ACC112 (cell line): ENCODE measurements around the gene TNIK.

Experiments used
- H2AFZ ChIP-seq: fragments of 200-600 bp; sonication (generic); one replicate; pipeline ENCODE4 v1.6.0; 2017; ENCODE audit warnings: antibody characterized with exemption, low read length; ENCODE audit not compliant: unreplicated experiment
- H3K27ac ChIP-seq: fragments of 200-600 bp; sonication (generic); 2 replicates; pipeline ENCODE4 v1.5.1; 2014; ENCODE audit warnings: low read depth, mild to moderate bottlenecking, antibody characterized with exemption, low read length, moderate library complexity
- H3K27me3 ChIP-seq: fragments of 200-600 bp; sonication (generic); 2 replicates; pipeline ENCODE4 v1.6.1; 2014; ENCODE audit warnings: mild to moderate bottlenecking, antibody characterized with exemption, low read length, moderate library complexity, mixed read lengths; ENCODE audit not compliant: insufficient read depth
- H3K36me3 ChIP-seq: fragments of 200-600 bp; sonication (generic); 2 replicates; pipeline ENCODE4 v1.6.1; 2016; ENCODE audit warnings: mild to moderate bottlenecking, antibody characterized with exemption, low read length, moderate library complexity, mixed read lengths; ENCODE audit not compliant: insufficient read depth
- H3K4me1 ChIP-seq: fragments of 200-600 bp; sonication (generic); one replicate; pipeline ENCODE4 v1.6.1; 2016; ENCODE audit warnings: low read length, mixed read lengths; ENCODE audit not compliant: insufficient read depth, unreplicated experiment, control insufficient read depth
- H3K4me3 ChIP-seq: fragments of 200-600 bp; sonication (generic); 2 replicates; pipeline ENCODE4 v1.5.1; 2014; ENCODE audit warnings: mild to moderate bottlenecking, low read depth, low read length
- H3K79me2 ChIP-seq: fragments of 200-600 bp; sonication (generic); one replicate; pipeline ENCODE4 v1.6.0; 2016; ENCODE audit warnings: low read length; ENCODE audit not compliant: control insufficient read depth, unreplicated experiment, insufficient read depth

TNIK gene

GRCh38 chr3:171145798-171146197 lies 314.4 kb downstream of the TNIK start:
- Histone ChIP-seq H3K27ac (no peak overlapping the region), H3K79me2 (no peaks in the 10 kb centered on the region), H3K4me3 (no peak overlapping the region), H3K36me3 (no peaks in the 10 kb centered on the region), H3K4me1 (no peaks in the 10 kb centered on the region), H3K27me3 (no peaks in the 10 kb centered on the region), H2AFZ (no peak overlapping the region)

- H3K27me3 ChIP-seq, result no peaks in the 10 kb centered on the region
- H3K4me1 ChIP-seq, result no peaks in the 10 kb centered on the region
- H3K36me3 ChIP-seq, result no peaks in the 10 kb centered on the region
- H2AFZ ChIP-seq, result no peak overlapping the region
- no peak overlapping the region for H3K4me3 ChIP-seq
- no peak overlapping the region for H3K27ac ChIP-seq
- no peaks in the 10 kb centered on the region for H3K79me2 ChIP-seq
Measured at GRCh38 chr3:171142985-171143384, 317.2 kb downstream of the TNIK start.

- H2AFZ ChIP-seq, result no peak overlapping the region
- no peaks in the 10 kb centered on the region for H3K27me3 ChIP-seq
- no peak overlapping the region for H3K27ac ChIP-seq
- no peaks in the 10 kb centered on the region for H3K79me2 ChIP-seq
- H3K36me3 ChIP-seq, result no peaks in the 10 kb centered on the region
- no peak overlapping the region for H3K4me3 ChIP-seq
- peaks cover 6% of the 10 kb centered on the region for H3K4me1 ChIP-seq
Measured at GRCh38 chr3:171140246-171140645, 320.0 kb downstream of the TNIK start.

GRCh38 chr3:171138027-171138426 lies 322.2 kb downstream of the TNIK start:
- peaks cover 29% of the 10 kb centered on the region for H3K4me1 ChIP-seq
- no peak overlapping the region for H3K27ac ChIP-seq
- H3K36me3 ChIP-seq, result no peaks in the 10 kb centered on the region
- no peak overlapping the region for H3K4me3 ChIP-seq
- H3K79me2 ChIP-seq, result no peaks in the 10 kb centered on the region
- no peaks in the 10 kb centered on the region for H3K27me3 ChIP-seq
- no peak overlapping the region for H2AFZ ChIP-seq

GRCh38 chr3:171135549-171135948 lies 324.7 kb downstream of the TNIK start:
- H3K36me3 ChIP-seq, result no peaks in the 10 kb centered on the region
- no peak overlapping the region for H2AFZ ChIP-seq
- no peaks in the 10 kb centered on the region for H3K27me3 ChIP-seq

GRCh38 chr3:171133796-171134569 lies 326.2 kb downstream of the TNIK start:
- peak overlapping the region; percentile 71 for H3K27ac ChIP-seq
- H3K36me3 ChIP-seq, result no peaks in the 10 kb centered on the region
- H2AFZ ChIP-seq, result no peak overlapping the region
- no peaks in the 10 kb centered on the region for H3K27me3 ChIP-seq
- H3K79me2 ChIP-seq, result no peaks in the 10 kb centered on the region
- H3K4me1 ChIP-seq, result peaks cover 58% of the 10 kb centered on the region
- no peak overlapping the region for H3K4me3 ChIP-seq

More at GRCh38 chr3:171135549-171135948, 324.7 kb downstream of the TNIK start:
- Histone ChIP-seq H3K4me3 (no peak overlapping the region), H3K4me1 (peaks cover 43% of the 10 kb centered on the region), H3K79me2 (no peaks in the 10 kb centered on the region), H3K27ac (peak overlapping the region; percentile 9; the same call in 1 of the 2 replicates)

GRCh38 chr3:171133337-171133736 lies 326.9 kb downstream of the TNIK start:
- Histone ChIP-seq H3K4me3 (no peak overlapping the region), H3K36me3 (no peaks in the 10 kb centered on the region), H3K27me3 (no peaks in the 10 kb centered on the region), H2AFZ (peak overlapping the region; percentile 7), H3K79me2 (no peaks in the 10 kb centered on the region), H3K27ac (peak overlapping the region; percentile 71), H3K4me1 (peaks cover 60% of the 10 kb centered on the region)

GRCh38 chr3:171132873-171133272 lies 327.3 kb downstream of the TNIK start:
- Histone ChIP-seq H3K79me2 (no peaks in the 10 kb centered on the region), H3K27ac (peak overlapping the region; percentile 71), H3K36me3 (no peaks in the 10 kb centered on the region), H3K27me3 (no peaks in the 10 kb centered on the region), H2AFZ (peak overlapping the region; percentile 7), H3K4me1 (peaks cover 60% of the 10 kb centered on the region), H3K4me3 (no peak overlapping the region)

GRCh38 chr3:171129827-171130226 lies 330.4 kb downstream of the TNIK start:
- H2AFZ ChIP-seq, result peak overlapping the region; percentile 21
- H3K27ac ChIP-seq, result peak overlapping the region; percentile 26; the same call in 1 of the 2 replicates
- no peaks in the 10 kb centered on the region for H3K27me3 ChIP-seq

GRCh38 chr3:171127611-171128010 lies 332.6 kb downstream of the TNIK start:
- H3K27ac ChIP-seq, result no peak overlapping the region
- H2AFZ ChIP-seq, result no peak overlapping the region
- no peaks in the 10 kb centered on the region for H3K79me2 ChIP-seq
- H3K36me3 ChIP-seq, result no peaks in the 10 kb centered on the region
- no peak overlapping the region for H3K4me3 ChIP-seq
- no peaks in the 10 kb centered on the region for H3K27me3 ChIP-seq
- peaks cover 27% of the 10 kb centered on the region for H3K4me1 ChIP-seq

More at GRCh38 chr3:171129827-171130226, 330.4 kb downstream of the TNIK start:
- Histone ChIP-seq H3K36me3 (no peaks in the 10 kb centered on the region), H3K4me3 (no peak overlapping the region; the same call in 1 of the 2 replicates), H3K79me2 (no peaks in the 10 kb centered on the region), H3K4me1 (peaks cover 49% of the 10 kb centered on the region)
